ENCODE data around the gene TRABD.

Gene TRABD

DNA sequence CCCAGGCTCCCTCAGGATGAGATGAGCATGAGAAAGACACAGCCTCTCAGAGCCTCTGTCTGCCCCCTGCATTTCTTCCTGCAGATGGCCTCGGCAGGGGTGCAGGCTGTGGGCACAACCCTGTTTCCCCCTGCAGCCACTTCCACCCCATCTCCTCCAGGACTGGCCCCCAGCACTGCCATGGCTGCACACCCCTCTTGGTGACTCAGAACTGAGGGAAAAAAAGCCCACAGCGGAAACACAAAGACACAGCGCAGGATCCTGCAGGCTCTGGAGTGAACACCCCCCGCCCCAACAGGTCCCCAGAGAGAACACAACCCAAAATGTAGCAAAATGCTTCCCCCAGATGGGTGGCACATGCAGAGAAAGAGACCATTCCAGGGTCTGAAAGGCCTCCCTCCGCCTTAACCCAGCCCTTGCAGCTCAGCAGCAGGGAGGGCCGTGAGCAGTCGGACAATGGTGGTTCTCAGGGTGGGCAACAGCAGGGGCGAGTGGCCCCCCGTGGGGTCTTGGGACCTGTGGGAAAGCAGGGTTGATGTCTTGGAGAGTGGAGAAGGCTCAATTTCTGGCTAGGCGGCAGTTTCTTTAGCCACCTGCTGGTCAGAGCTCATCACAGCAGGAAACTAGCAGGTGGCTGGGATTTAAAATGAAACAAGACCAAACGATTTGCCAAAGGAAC, 51.2 kb downstream of the TRABD start:
- DNase-seq (ENCODE audit: low read depth in 2 of 3, low spot score in 2 of 3), result no peak

DNA sequence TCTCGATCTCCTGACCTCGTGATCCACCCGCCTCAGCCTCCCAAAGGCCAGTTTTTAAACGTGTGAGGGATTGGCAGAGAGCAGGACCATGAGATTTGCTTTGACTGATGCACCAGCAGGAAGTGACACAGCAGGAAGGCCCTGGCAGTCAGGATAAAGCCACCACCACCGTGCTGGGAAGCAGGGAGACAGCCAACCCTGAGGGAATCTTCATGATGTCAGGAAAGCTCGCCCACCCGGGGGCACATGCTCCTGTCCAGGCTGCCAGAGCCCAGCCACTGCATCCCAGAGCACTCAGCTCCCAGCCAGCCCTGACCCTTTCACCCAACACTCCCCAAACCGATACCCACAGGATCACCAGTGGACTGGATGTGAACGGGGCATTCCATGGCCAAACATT, 53.0 kb downstream of the TRABD start:
- DNase-seq (ENCODE audit: low read depth in 2 of 3, low spot score in 2 of 3), result no peak

DNA sequence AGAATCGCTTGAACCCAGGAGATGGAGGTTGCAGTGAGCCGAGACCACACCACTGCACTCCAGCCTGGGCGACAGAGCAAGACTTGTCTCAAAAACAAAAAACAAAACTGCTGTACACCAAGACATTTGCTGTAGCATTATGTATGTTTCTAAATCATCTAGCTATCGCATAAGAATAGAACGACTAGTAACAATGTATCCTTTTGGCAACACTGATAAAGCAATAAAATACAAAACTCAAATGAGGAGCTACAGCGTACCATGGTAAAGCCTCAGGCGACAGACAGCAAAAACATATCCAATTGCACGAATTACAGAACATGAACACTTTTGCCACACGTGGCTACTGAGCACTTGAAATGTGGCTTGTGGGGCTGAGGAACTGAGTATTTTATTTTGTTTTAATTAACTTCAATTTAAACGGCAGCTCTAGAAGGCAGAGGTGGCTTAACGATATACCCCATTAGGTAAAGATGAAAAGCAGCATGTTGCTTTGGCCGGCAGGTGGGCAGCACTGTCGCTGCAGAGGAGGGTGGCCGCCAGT, 56.8 kb downstream of the TRABD start:
- DNase-seq (ENCODE audit: low read depth in 2 of 3, low spot score in 2 of 3), result no peak

DNA sequence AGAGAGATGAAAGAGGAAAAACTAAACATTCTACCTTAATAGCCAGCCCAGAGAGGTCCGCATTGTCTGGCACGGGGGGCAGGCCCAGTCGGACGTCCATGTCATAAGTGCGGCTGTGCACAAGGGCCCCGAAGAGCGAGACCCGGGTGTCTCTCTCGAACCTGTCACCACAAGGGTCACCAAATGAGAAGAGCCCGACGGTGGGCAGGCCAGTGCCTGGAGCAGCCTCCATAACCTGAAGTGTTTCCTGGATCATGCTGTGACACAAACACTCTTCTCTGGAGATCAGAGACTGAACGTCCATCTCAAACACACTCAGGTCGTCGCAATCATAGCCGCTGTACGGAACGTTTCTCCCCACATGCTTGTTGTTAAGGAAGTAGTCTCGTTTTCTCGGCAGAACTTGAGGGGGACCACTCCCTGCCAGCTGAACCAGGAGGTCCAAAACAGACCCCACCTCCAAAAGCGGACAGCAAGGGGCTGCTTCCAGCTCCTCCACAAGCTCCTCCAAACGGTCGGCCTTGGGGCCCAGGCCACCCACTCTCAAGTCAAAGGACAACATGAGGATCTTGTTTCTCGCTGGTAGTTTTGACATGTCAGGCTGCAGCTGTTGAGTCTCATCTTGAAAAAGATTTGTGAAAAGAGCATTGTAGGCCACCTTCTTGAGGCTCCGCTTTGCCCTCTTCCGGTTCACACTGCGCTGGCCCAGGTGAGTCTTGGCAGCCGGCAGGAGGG, 58.1 kb downstream of the TRABD start:
- DNase-seq (ENCODE audit: low read depth in 2 of 3, low spot score in 2 of 3), result no peak

DNA sequence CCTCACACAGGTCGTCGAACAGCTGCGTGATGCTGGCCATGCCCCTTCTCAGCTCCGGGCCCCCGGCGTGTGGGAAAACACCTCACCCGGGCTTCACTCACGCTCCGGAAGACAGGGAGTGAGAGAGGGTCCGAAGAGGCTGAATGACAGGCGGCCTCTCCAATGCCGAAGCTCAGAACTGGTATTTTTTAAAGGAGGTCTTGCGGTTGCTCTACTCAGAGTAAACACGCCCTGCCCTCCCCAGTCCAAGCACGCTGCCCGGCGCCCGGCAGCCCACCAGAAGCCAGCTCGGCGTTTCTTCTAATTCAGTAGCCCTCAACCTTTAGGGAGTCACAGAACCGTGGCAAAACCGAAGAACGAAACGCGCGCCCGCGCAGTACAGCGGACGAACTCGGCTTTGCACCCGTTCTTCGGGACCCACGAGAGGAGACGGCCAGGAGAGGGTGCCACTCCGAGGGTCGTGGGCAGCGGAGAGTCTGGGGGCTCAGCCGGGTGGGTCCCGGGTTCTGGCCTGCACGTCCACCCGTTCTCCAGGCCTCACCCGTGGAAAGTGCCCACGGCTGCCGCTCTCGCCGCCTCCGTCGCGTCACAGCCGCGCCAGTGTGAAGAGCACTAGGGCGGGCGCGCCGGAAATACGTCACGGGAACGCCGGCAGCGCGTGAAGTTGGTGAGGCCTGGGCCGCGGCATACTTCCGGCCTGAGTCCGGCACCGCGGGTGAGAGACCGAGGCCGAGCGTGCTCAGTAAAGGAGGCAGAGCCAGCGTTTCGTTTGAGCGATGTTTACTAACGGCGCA, 58.9 kb downstream of the TRABD start, which contains the start of gene TUBGCP6:
TUBGCP6 (minus strand) TSS at position 604 of the 794 bp plus-strand sequence; CDS start at position 40, 564 bp downstream.
- peak; percentile 85 to 88 (median 85) for DNase-seq (ENCODE audit: low read depth in 2 of 3, low spot score in 2 of 3)

DNA sequence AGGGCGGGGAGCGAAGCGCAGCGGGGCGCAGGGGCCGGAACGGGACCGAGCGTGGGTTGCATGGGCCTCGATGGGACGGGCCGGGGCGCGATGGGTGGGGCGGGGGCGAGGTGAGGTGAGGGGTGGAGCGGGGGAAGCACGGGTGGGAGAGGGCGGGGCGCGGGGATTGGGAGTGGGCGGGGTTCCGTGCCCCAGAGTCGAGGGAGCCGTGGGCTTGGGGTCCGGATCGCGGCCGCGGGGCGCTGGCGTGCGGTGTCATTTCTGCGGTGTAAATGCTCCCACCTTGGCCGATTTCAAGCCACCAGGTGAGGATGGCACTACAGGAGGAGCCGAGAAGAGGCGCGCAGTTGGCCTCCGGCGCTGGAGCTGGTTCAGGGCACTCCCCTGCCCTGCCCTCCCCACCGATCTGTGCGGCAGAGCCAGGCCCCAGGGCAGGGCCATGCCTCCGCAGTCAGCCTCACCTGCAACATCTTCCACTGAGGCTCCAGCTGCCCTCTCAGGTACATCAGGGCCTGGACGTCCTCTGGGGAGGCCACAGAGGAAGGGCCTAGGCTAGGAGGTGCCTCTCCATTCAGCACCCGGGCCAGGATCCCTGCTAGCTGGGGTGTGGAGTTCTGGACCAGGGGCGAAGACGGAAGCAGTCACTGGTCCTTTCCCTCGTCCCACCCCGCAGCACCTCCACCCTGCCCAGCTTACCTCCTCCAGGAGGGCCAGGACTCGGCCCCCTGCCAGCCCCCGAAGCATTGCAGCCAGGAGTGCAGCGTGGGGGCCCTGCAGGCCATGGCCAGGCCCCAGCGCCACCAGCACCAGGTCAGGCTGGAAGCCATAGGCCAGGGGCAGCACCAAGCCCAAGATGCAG, 59.7 kb downstream of the TRABD start:
- no peak for DNase-seq (ENCODE audit: low read depth in 2 of 3, low spot score in 2 of 3)

DNA sequence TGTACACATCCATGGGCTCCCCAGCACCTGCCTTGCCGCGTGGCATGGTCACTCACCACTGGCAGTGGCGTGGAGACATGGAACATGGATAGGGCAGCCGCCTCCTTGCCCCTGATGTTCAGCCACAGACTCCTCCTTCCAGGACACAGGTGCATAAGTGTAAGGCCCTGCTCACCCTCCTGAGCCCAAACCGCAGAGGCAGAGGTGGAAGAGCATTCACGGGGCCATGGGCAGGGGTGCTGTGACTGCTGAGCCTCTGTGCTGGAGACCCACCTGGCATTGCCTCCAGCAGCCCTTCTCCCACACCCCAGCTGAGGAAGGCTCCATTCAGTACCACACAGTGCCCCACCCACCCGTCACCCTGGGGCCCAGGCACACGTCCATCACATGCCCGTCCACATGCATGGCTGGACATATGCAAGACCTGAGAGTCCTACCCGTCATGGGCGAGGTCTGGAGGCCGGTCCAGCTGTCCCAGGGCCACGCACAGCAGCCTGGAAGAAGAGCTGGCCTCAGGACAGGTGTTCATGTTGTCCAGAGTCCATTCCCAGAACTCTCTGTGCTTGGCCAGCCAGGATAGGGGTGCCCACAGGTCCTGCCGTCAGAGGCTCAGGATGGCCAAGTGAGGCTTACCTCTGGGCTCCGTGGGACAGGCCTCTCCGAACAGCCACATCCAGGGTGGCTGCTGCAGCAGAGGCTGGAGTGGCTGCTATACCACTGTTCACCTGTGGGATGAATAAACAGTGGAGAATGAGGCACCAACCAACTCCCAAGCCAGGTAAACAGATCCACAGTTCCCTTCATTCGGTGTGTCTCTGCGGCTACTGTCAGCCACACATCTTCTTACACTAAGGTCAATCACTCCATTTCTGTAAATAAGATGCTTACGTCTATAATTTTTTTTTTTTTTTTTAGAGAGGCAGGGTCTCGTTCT, 60.8 kb downstream of the TRABD start:
- DNase-seq (ENCODE audit: low read depth in 2 of 3, low spot score in 2 of 3), result no peak

DNA sequence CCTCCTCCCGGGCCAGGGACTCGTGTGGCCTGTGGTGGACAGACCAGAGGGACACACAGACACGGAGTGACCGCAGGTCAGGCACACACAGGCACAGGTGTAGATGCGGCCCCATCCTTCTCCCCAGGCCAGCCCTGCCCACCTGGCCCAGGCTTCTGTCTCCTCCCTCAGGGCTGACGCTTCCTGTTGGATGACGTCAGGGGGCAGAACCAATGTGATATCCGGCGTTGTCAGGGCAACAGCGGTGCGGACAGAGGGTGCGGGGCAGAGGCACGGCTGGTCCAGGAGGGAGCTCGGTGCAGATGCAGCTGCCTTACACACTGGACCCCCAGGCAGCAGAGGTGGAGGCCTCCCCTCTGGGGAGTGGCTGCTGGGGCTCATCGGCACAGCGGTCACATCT, 62.0 kb downstream of the TRABD start:
- no peak for DNase-seq (ENCODE audit: low read depth in 2 of 3, low spot score in 2 of 3)

DNA sequence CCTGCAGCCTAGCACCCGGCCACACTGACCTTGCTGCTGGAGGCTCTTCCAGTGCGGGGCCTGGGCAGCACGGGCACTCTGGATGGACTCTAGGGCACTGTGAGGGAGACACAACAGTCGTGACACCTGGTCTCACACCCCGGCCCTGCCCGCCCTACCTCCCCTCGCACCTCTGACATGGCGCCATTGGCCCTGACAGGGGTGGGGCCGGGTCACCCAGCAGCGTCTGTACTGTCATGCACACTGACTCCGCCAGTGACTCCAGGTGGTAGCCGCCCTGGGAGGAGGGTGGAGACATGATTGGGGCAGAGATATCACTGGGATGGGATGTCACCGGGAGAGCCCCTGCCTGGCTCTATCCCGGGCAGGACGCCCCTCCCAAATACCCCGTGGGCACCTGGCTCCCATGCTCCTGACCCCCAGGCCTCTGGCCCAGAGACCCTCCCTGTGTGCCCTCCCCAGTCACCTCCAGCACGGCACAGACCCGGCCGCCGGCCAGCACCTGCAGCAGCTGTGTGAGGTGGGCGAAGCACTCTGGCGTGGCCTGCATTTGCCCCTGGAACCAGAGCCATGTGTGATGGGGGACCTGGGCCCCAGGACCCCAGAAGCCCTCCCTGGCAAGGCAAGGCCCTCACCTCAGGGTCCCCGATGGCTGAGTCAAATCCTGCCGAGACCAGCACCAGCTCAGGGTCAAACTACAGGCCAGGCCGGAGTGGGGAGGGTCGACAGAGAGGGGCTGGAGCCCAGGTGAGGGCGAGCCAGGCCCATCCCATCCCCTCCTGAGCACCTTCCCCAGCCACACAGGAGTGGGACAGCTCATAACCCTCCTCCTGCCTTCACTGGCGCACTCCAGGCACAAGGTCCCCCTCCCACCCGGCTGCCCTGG, 62.7 kb downstream of the TRABD start:
- DNase-seq (ENCODE audit: low read depth in 2 of 3, low spot score in 2 of 3), result no peak
